SK-N-MC (cell line): ENCODE data around the gene ERMAP.

Experiments
- EZH2 ChIP-seq: fragments of 200-600 bp; sonication (generic); IDR thresholded peaks from one replicate; pipeline ENCODE4 v1.6.1; 2017; ENCODE audit warnings: antibody characterized with exemption
- FOXP2 ChIP-seq: optimal IDR thresholded peaks from 2 replicates; pipeline ENCODE3; 2011; ENCODE audit warnings: mild to moderate bottlenecking, moderate library complexity; ENCODE audit not compliant: insufficient read depth; ENCODE audit errors: extremely low read length, control extremely low read depth
- POLR2AphosphoS5 ChIP-seq: IDR thresholded peaks from 2 replicates; pipeline ENCODE4 v1.6.1; 2012; ENCODE audit warnings: mild to moderate bottlenecking, low read depth, low read length, borderline replicate concordance

DNA sequence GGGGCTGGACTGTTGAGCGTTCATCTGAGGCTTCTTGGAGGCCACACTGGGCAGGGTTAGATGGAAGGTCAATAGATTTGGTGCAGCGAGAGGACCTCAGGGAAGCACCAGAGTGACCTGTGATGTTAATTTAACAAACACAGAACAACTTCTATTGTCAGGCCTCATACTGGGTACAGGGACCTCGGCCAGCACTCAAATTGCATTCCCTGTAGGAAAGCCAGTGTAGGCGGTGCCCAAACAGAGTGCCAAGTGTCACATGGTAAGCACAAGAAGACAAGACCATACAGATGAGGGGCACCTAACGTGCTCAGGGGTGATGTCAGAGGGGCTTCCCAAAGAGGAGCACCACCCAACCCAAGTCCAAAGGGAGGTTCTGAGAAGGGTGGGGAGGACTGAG lies 30.8 kb upstream of the ERMAP start:
- TF ChIP-seq EZH2 (no peak), POLR2AphosphoS5 (no peak), FOXP2 (no peak)
